IPS-11a (cell line): ENCODE data around the gene DHRS13.
"Not testable (repeated sequence)": the region's sequence is repeated elsewhere in the genome, so short reads cannot be mapped to it uniquely, and the experiment has no call there.

Source experiments
- H3K4me3 ChIP-seq: one replicate; pipeline ENCODE4 v1.5.1; 2013; ENCODE audit warnings: low read depth, low read length, control low read depth

DHRS13 gene

DNA sequence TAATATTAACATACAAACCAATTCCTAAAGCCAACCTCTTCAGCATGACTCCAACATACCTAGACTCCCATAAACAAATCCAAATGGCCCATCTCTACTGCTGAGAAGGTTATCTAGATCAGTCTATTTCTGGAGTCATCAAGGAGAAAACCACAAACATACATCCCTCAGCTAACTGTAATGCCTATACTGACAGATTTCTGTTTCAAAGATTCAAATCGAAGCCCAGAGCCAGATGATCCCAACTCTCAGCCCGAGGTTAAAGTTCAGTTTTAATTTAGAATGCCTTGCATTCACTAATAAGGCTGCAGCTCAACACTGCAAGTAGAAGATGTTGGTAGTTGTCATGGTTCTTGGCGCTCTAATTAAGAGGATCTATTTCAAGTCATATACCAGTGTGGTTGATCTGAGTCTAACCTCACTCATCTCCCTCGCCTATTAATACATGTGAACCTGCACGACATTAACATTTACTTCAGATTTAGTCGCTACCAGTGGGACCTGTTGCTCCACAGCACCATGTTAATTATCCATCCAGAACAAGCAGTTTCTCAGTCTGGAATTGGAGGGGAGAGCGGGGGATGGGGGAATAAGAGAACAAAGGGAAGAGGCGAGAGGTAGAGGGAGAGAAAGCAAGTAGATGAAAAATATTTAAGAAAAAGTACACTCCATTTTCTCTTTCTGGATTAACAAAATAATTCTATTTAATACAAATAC, 33.0 kb upstream of the DHRS13 start:
- no peak overlapping the region for H3K4me3 ChIP-seq

GRCh38 chr17:28934508-28934907, 31.6 kb upstream of the DHRS13 start:
- not testable (repeated sequence) for H3K4me3 ChIP-seq

DNA sequence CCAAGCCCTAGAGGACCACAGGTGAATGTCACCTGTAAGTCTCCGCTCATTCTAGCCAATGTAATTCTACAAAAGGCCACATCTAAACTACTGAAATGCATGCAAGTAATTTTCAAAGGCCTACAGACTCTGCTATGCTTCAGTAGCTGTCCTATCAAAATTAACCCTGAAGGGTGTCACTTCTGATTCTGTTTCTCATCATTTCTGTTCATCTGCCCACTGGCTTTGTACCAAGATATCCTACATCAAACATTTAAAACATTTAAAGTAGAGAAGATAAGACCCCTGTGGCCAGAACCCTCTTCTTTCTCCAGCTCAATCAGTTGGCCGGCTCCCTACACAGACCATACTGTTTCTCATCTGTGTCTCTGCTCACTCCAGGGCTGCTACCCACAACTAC, 26.9 kb upstream of the DHRS13 start:
- no peak overlapping the region for H3K4me3 ChIP-seq

- no peak overlapping the region for H3K4me3 ChIP-seq
Observed at GRCh38 chr17:28928061-28928460, 25.2 kb upstream of the DHRS13 start.

- no peak overlapping the region for H3K4me3 ChIP-seq
Observed at GRCh38 chr17:28926786-28927185, 23.9 kb upstream of the DHRS13 start.

DNA sequence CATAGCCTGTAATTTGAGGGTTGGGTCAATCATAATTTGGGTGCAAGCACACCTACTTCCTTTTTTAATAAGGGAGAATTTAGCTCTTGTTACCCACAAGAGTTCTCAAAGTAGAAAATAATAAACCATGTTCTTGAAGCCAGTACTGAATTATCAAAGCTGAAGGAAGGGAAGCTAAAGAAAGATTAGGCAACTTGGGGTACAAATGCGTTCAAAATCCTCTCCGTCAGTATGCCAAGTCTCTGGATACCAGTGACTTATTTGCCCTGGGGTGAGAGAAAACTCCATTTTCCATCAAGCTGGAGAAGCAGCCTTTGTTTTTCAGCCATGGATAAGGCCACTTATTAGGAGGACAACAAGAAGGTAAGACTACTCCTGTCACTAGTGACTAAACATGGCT, 23.5 kb upstream of the DHRS13 start:
- no peak overlapping the region for H3K4me3 ChIP-seq

- no peak overlapping the region for H3K4me3 ChIP-seq
Observed at GRCh38 chr17:28925912-28926365, 23.1 kb upstream of the DHRS13 start.

DNA sequence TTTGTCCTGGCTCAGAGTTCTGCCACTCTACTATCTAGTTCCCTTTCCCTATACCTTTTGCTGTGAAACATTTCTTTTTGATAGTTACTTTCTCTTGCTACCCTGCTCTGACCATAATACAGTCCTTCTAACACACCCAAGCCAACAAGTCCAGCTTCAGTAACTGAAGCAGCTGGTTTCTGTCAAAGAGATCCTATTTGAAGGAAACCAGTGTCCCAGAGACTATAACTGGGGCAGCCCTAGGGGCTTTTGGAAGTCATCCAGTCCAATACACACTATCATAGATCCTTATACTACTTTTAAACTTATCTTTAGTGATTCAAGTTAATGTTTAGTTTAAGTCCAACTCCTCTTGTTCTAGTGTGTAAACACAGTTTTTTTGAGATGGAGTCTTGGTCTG, 17.3 kb upstream of the DHRS13 start:
- H3K4me3 ChIP-seq, result no peak overlapping the region

DNA sequence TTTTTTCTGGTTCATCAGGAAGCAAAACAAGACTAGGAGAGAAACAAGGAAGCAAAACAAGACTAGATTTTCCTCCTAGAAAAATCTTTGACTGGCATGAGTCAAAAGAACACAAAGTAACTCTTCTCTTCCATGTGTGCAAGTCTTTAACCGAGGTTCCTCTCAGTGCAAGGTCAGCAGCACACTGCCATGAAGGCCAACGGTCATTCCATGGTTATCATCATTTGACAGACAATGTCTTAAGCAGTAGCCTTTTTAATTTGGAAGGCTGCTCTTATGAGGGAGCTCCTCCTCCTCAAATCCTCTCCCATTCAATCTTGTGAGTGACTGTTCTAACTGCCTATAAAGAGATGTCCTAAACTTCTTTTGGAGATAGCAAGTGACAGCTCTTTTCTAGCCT, 15.4 kb upstream of the DHRS13 start:
- no peak overlapping the region for H3K4me3 ChIP-seq

DNA sequence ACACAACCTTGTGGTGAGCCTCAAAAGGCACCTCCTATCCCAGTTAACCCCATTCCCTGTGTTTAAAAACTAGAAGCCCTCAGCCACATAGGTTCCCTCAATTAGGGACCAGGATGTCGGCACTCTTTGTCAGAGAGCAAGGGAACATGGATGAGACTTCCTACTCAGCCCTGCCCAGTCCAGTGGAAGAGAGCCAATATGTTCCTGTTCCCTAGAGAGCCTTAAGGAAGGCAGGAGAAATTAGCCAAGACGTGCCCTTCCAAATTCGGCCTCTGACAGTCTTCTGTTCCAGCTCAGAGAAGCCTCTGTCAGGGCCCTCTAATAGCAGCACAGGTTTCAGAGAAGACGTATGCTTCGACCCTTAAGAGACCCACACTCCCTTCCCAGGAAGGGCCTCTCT, 14.6 kb upstream of the DHRS13 start:
- no peak overlapping the region for H3K4me3 ChIP-seq

DNA sequence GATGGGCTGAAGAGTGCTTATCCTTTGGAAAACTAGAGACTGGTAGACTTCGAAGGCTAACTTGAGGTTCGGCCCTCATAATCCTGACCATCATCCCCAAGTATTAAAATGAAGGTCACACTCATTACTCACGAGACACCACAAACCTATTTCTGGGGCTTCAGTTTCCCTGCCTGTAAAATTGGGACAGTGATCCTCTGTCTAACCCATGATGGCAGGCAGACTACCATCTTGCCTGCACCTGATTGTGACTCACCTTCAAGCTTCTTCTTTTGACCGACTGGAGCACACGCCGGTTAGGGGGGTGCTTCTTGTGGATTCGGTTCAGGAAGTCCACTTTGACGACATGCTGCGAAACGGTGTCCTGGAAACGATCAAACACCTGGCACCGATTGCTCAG, 14.2 kb upstream of the DHRS13 start:
- H3K4me3 ChIP-seq, result no peak overlapping the region

DNA sequence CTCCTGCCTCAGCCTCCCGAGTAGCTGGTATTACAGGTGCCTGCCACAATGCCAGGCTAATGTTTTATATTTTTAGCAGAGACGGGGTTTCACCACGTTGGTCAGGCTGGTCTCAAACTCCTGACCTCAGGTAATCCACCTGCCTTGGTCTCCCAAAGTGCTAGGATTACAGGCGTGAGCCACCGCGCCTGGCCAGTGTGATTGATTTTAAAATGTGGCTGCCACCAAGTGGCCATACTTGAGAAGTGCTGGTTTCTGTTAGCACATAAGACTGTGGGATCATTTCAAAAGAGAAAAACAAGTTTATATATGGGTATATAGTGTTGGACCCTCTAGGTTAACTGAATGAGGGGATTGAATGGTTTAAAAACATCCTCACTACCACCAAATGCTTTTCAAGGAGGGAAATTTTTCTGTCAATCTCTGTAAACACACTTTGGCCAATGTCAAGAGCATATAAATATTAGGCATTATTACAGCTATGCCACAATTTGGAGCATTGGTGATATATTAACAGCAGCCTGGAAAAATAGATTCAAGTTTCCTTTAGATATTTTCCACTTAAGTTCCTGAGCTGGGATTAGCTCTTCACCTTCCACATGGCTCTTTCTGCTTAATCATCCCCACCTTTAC, 13.5 kb upstream of the DHRS13 start:
- no peak overlapping the region for H3K4me3 ChIP-seq

DNA sequence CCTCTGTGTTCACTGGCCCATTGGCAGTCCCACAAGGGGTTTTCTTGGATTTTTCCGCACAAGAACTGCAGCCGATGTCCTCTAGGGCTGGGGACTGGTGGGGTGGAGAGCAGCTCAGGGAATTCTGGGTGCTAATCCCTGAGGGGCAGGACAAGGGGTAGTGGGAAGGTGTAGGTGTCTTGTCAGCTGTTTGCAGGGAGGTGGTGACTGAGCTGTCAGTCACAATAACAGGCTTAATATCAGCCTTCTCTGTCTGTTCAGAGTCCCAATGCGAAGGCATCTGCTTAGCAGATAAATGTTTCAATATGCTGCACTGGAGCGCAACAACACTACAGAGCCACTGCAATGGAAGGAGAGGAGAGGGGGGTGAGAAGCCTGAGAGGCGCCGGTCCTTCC, 10.1 kb upstream of the DHRS13 start:
- H3K4me3 ChIP-seq, result no peak overlapping the region

- no peak overlapping the region for H3K4me3 ChIP-seq
Observed at GRCh38 chr17:28912281-28912937, 9.5 kb upstream of the DHRS13 start.

DNA sequence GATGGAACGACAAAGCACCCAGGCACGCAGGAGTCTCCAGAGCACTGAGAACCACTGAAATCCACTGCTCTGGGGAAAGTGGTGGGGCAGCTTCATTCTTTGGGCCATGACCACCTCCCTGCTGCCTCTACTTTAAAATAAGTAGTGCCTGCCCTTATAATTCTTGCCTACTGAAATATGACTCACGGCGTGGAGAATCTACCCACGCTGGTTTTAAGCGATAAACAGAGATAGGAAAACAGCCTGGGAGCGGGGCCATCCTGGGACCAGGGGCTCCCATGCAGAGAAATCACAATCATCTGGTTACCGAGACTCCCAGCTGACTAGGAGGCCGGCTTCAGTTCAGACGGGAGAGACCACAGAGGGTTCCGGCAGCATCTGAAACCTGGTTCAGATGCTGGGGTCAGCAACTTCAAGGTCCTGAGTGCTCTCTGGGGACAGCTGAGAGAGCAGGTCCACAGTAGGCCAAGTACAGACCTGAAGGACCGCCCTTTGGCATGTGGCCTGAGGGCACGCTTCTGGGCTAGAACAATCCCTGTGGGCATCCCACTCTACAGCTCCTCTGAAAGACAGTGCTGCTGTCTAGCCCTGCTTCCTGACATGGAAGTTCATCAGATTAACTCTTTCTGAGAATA, 8.6 kb upstream of the DHRS13 start:
- H3K4me3 ChIP-seq, result no peak overlapping the region

GRCh38 chr17:28910534-28910933, 7.7 kb upstream of the DHRS13 start:
- H3K4me3 ChIP-seq, result no peak overlapping the region

- no peak overlapping the region for H3K4me3 ChIP-seq
Observed at GRCh38 chr17:28908640-28909167, 5.8 kb upstream of the DHRS13 start.

DNA sequence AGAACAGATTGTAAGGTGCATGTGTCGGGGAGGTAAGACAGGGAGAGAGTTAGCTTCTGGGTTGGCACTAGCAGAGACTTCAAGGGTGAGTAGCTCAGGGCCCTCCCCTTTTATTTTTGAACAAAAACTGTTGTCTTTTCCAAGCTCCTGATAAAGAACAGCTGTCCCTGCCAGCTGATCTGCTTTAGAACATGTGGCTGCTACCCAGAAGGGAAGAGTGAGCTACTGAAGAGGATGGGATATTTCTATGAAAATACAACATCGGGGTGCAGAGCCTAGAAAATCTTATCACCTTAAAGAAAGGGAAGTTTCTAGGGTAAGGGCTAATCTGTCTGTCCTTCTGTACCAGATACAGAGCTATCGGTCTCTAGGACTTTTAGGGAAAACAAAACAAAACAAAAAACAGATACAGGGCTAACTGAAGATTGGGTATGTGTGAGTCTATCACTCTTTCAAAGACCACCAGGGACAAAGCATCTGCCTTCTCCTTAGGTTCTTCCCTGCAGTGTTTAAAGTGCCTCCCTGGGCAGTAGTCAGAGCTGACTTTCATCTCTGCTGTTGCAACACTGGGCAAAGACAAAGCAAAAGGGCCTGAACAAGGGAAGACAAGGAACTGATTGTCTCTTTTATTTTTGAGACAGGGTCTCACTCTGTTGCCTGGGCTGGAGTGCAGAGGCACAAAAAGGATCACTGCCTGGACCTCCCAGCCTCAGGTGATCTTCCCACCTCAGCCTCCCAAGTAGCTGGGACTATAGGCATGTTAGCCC, 5.0 kb upstream of the DHRS13 start:
- no peak overlapping the region for H3K4me3 ChIP-seq

- no peak overlapping the region for H3K4me3 ChIP-seq
Observed at GRCh38 chr17:28906706-28907438, 4.0 kb upstream of the DHRS13 start.

GRCh38 chr17:28906276-28906675, 3.4 kb upstream of the DHRS13 start:
- H3K4me3 ChIP-seq, result no peak overlapping the region
